GM13977 (cell line): ENCODE results near the gene IP6K1.

Experiments used
- DNase-seq: peaks from one replicate; pipeline ENCODE4 v3.0.0; 2012; ENCODE audit warnings: low spot score
- in situ Hi-C: fragments of 300-500 bp; cut with MboI; formaldehyde crosslinking; loops from one replicate; pipeline ENCODE4 v1.12.0; 2022; ENCODE audit warnings: low sequenced_read_pairs, low pct_unique_long_range_greater_than_20kb, mixed read lengths, inconsistent platforms; ENCODE audit not compliant: unreplicated experiment
- TF ChIP-seq, protein P1 (sequence below): IDR thresholded peaks from 2 replicates; pipeline ENCODE4 v1.5.1; 2012; ENCODE audit warnings: mild to moderate bottlenecking, control low read depth; ENCODE audit not compliant: insufficient read depth; ENCODE audit errors: extremely low read depth, missing control alignments

Gene IP6K1

GRCh38 chr3:49715611-49716121, 70.7 kb downstream of the IP6K1 start:
- in situ Hi-C loops: no loop called here
- TF ChIP-seq, protein P1, sequence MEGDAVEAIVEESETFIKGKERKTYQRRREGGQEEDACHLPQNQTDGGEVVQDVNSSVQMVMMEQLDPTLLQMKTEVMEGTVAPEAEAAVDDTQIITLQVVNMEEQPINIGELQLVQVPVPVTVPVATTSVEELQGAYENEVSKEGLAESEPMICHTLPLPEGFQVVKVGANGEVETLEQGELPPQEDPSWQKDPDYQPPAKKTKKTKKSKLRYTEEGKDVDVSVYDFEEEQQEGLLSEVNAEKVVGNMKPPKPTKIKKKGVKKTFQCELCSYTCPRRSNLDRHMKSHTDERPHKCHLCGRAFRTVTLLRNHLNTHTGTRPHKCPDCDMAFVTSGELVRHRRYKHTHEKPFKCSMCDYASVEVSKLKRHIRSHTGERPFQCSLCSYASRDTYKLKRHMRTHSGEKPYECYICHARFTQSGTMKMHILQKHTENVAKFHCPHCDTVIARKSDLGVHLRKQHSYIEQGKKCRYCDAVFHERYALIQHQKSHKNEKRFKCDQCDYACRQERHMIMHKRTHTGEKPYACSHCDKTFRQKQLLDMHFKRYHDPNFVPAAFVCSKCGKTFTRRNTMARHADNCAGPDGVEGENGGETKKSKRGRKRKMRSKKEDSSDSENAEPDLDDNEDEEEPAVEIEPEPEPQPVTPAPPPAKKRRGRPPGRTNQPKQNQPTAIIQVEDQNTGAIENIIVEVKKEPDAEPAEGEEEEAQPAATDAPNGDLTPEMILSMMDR: no peak
- no peak for DNase-seq

GRCh38 chr3:49714728-49715550, 71.4 kb downstream of the IP6K1 start:
- in situ Hi-C loops: no loop called here
- TF ChIP-seq, protein P1: no peak
- DNase-seq: no peak

DNA sequence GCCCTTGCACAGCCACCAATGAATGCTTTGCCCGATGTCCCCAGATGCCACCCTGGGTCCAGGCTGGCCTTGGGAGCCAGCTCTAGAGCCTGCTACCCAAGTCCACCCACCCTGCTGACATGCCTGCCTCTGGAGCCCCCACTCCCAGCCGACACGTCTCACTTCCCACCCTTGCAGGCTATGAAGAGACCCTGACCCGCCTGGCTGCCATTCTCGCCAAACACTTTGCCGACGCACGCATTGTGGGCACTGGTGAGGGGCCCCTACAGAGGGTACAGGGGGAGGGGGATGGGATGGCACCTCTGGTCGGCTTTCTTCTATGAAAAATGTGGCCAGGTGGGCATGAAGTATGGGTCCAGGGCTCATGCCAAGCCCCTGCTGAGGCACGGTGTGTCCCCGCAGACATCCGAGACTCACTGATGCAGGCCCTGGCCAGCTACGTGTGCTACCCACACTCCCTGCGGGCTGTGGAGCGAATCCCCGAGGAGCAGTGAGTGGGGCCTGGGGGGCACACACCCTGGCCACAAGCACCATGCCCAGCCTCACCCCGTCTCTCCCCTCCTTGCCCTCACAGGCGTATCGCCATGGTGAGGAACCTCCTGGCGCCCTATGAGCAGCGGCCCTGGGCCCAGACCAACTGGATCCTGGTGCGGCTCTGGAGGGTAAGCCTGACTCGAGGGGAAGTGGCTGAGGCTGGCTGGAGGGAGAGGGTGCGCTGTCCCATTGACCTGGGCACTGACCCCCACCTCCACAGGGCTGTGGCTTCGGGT, 72.8 kb downstream of the IP6K1 start:
- no peak for DNase-seq
- in situ Hi-C loops: no loop called here
- TF ChIP-seq, protein P1: no peak

DNA sequence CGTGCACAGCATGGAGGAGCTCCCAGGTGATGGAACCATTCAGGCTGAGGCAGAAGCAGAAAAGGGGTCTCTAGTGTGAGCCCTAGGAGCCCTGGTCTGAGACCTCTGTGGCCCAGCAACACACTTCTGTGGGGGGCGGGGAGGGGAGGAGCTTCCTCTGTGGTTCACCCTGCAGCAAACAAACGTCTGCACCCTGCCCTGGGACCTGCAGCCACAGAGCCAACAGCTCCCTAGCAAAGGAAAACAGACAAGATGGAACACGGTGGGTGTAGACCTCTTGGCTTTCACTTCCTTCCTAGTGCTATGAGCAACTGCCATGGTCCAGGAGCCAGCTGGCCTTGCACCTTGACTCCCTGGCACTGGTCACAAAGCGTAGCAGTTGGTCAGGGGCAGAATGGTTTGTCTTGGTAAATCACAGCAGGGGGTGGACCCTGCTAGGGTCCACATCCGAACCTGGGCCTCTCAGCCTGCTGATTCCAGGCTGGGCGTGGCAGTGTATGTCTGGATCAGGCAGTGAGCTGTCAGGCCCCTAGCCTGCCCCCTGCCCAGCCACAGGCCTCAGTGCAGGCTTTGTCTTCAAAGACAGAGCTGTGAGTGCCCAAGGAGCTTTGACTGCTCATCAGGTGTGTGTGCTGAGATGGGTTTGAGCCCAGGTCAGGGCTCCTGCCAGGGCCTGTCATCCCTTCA, 73.6 kb downstream of the IP6K1 start:
- TF ChIP-seq, protein P1: no peak
- in situ Hi-C loops: no loop called here
- no peak for DNase-seq

- no peak for DNase-seq
- in situ Hi-C loops: no loop called here
- TF ChIP-seq, protein P1: no peak
Observed at GRCh38 chr3:49712166-49712565, 74.2 kb downstream of the IP6K1 start.

DNA sequence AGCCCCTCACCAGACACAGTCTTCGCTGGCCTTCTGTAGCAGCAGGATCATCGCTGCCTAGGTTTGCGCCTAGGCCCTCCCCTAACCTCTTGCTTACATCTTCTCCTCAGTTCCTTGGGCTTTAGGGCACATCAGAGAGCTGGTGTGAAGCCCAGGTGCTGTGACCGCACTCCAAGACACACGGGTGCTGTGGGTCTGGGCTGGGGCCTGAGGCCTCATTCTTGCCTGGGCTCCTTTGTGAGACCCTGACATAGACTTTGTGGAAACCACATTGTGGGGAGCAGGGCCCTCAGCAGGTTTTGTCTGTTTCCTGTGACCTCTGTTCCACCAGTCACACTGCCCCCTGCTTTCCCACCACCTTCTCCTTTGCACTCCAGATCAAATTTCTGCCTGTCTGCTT, 74.9 kb downstream of the IP6K1 start:
- TF ChIP-seq, protein P1: no peak
- in situ Hi-C loops: no loop called here
- no peak for DNase-seq
